ENCODE measurements around the gene RETREG2. TPM values are rescaled to one million over a fixed set of nuclear protein-coding genes. Genes with fewer than 3 reads are reported as not detected.
A peak's percentile ranks its signal among the peaks of the same experiment; 100 is the strongest.

RETREG2 gene
- total RNA-seq, 4 donors from 2014 or later = 18.2 to 216 (median 74.9) TPM

DNA sequence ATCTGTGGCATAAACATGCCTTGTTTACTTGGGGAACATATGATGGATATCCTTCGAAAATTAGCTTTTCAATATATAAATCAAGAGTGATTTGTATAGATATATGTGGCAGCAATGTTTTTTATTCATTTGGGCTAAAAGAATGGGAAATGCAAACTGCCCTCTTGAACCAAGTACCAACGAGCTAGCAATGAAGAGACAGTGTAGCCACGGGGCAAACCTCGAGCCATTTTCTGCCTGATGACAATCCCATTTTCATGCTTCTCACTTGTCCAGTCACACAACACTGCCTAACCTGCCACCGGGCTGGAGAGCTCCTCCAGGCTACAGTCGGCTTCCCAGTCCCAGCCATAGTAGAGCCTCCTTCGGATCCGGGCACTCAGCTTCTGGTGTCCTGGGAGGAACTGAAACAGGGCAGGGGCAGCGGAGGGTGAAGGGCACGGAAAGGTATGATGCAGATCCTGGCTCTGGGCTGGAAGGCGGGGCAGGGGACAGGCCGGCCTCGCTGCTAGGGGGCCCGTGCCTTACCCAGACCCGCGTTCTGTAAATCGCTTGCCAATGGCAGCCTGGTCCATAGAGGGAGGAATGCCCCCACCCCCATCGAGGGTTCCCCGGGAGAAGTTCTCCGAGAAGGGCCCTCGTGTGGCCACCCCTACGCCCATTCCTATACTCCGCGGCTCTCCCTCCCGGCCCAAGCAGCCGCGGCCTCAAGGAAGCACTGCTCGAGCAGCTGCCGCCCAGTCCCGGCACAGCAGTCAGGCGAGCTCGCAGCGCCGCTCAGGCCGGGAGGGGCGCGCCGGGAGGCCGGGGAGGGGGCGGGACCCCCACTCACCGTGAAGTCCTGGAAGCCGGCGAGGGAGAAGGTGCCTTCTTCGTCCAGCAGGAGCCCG lies 1.9 kb upstream of the RETREG2 start:
- intact Hi-C loops (cut with DNase I; ENCODE audit: low total_unique reads) = no loop called here
- TF ChIP-seq POLR2A (IDR thresholded peaks at IDR 0.05) = no peak
- TF ChIP-seq, protein P1, sequence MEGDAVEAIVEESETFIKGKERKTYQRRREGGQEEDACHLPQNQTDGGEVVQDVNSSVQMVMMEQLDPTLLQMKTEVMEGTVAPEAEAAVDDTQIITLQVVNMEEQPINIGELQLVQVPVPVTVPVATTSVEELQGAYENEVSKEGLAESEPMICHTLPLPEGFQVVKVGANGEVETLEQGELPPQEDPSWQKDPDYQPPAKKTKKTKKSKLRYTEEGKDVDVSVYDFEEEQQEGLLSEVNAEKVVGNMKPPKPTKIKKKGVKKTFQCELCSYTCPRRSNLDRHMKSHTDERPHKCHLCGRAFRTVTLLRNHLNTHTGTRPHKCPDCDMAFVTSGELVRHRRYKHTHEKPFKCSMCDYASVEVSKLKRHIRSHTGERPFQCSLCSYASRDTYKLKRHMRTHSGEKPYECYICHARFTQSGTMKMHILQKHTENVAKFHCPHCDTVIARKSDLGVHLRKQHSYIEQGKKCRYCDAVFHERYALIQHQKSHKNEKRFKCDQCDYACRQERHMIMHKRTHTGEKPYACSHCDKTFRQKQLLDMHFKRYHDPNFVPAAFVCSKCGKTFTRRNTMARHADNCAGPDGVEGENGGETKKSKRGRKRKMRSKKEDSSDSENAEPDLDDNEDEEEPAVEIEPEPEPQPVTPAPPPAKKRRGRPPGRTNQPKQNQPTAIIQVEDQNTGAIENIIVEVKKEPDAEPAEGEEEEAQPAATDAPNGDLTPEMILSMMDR (IDR thresholded peaks at IDR 0.05) = peak in 2 of 4 experiments; percentile 16 to 26
- Histone ChIP-seq H3K4me1 (peaks cover 0 to 7% of the 10 kb centered on the region in 2 donors), H3K27me3 (no peaks in the 10 kb centered on the region), H3K4me3 (peak overlapping the region; percentile 82 to 83), H3K27ac (peak overlapping the region; percentile 97 to 98), H3K9me3 (no peaks in the 10 kb centered on the region), H3K36me3 (no peaks in the 10 kb centered on the region)
- DNase-seq = peak in 1 of 2 donors; percentile 52

DNA sequence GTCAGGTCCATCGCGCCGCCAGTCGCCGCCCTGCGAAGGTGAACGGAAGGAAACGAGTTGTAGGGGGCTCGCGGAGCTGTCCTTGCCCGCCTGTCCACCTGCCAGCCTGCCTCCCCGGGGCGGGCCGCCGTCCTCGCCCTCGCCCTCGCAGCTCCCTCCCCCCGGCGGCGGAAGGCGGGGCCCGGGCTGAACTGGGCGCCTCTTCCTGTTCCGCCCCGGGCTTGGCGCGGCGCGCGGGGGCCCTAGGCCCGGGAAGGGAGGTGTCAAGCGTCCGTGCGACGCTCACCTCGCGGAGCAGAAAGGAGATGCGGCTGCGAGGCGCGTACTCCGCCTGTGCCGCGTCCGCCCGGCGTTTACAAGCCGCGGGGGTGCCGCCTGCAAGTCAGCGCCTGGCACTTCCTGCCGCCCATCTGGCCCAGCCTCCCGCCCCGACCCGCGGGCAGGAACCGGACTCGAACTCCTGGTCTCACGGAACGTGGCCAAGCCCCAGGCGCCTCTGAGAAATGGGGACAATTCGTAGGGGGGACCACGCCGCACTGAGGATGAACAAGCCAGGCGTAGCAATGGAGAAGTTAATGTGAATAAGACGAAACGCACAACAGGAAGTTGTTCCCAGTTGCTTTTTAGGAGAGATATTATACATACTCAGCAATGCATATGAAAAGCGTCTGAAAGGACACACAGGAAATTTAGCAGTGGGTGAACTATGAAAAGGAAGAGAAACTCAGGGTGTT lies 1.1 kb upstream of the RETREG2 start, which contains the start of gene CNPPD1:
CNPPD1 (minus strand) TSS at position 108 of the 734 bp plus-strand sequence; CDS start at position 11, 97 bp downstream.
- H3K27me3 ChIP-seq = no peaks in the 10 kb centered on the region
- no peaks in the 10 kb centered on the region for H3K36me3 ChIP-seq
- H3K4me1 ChIP-seq = peaks cover 0 to 7% of the 10 kb centered on the region in 2 donors
- TF ChIP-seq, protein P1 (IDR thresholded peaks at IDR 0.05) = peak in 1 of 4 experiments; percentile 13
- TF ChIP-seq POLR2A (IDR thresholded peaks at IDR 0.05) = peak; percentile 91 to 99
- intact Hi-C loops (cut with DNase I; ENCODE audit: low total_unique reads) = no loop called here
- peak within 1 kb of the TSS; percentile 97 to 98 for H3K27ac ChIP-seq
- DNase-seq = peak; percentile 82 to 88
- H3K9me3 ChIP-seq = no peaks in the 10 kb centered on the region
- peak within 1 kb of the TSS; percentile 82 to 83 for H3K4me3 ChIP-seq

DNA sequence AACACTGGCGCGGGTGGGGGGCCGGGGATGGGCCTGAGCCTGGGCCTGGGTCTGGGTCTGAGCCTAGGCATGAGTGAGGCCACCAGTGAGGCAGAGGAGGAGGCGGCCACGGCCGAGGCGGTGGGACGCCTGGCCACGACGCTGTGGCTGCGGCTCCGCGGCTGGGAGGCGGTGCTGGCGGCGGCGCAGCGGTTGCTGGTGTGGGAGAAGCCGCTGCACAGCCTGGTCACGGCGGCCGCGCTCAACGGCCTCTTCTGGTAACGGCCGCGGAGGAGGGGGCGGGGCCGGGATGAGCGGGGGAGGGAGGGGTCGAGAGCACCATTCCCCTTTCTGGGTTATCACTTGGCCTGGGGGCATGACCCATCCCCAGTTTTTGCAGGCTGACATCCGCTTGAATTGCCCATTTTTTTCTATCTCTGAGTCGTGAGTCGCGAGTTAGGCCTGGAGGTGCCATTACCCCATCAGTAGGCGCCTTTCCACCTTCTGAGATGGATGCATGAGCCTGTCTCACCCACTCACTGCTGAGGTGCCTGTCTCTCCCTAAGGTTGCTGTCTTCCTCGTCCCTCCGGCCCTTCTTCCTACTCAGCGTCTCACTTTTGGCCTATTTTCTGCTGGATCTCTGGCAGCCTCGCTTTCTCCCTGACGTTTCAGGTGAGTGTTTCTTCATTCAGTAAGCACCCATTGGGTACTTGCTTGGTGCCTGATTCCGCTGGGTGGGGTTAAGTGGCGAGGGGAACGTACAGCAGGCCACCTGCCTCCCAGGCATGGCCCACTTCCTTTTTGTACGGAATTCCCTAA lies 501 bp downstream of the RETREG2 start:
- Histone ChIP-seq H3K27ac (peak overlapping the region; percentile 97 to 98), H3K9me3 (no peaks in the 10 kb centered on the region), H3K4me1 (peaks cover 0 to 7% of the 10 kb centered on the region in 2 donors), H3K27me3 (no peaks in the 10 kb centered on the region), H3K36me3 (no peaks in the 10 kb centered on the region), H3K4me3 (peak overlapping the region; percentile 82 to 83)
- intact Hi-C loops (cut with DNase I; ENCODE audit: low total_unique reads) = no loop called here
- TF ChIP-seq, protein P1 (IDR thresholded peaks at IDR 0.05) = no peak
- TF ChIP-seq POLR2A (IDR thresholded peaks at IDR 0.05) = no peak
- DNase-seq = peak in 1 of 2 donors; percentile 49

DNA sequence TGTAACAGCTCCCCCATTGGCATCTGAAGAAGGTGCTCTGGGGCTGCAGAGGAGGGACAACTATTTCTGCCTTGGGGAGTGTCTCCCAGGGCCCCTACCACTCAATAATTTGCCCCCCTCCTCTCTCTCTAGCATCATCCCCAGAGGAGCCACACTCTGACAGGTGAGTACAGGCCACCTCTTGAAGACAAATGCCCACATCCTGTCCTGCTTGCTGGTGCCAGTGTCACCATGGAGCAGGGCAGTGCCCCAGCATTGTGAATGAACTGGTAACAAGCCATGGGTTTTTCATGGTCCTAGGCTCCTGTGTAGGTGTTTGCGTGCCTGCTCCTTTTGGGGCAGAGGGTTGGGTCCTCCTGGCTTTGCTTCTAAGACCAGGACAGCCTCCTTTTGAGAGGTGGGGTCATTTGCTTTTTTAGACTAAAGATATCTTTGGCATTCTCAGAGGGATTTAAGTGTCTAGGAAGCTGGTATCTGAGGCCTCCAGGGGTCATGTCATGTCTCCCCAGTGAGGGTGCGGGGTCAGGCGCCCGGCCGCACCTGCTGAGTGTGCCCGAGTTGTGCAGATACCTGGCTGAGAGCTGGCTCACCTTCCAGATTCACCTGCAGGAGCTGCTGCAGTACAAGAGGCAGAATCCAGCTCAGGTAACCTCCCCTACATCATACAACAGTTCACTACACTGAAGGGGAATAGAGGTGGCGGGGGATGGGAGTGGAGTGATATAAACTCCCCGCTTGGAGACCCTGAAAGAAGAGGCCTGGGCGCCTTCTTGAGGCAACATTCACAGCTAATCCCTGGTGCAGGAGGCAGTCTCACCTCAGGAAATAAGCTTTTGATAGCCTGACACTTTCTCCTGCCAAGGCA lies 1.8 kb downstream of the RETREG2 start:
- no peaks in the 10 kb centered on the region for H3K27me3 ChIP-seq
- no peak for TF ChIP-seq POLR2A (IDR thresholded peaks at IDR 0.05)
- TF ChIP-seq, protein P1 (IDR thresholded peaks at IDR 0.05) = no peak
- H3K27ac ChIP-seq = no peak overlapping the region
- DNase-seq = no peak
- no peaks in the 10 kb centered on the region for H3K9me3 ChIP-seq
- no peaks in the 10 kb centered on the region for H3K36me3 ChIP-seq
- intact Hi-C loops (cut with DNase I; ENCODE audit: low total_unique reads) = loop anchor here (5.0 kb wide), 1 partner anchor 37 kb away; the partner anchor contains the start of gene ABCB6
- H3K4me1 ChIP-seq = peaks cover 0 to 7% of the 10 kb centered on the region in 2 donors
- H3K4me3 ChIP-seq = no peak overlapping the region

Data from uterus (tissue), 4 donors.